SIG-M5 (cell line): ENCODE measurements around the gene SIGLEC7.
"Not testable (repeated sequence)": the region's sequence is repeated elsewhere in the genome, so short reads cannot be mapped to it uniquely, and the experiment has no call there.

Experiments used
- DNase-seq: peaks from one replicate; lab custom pipeline; 2025; lab: John Stamatoyannopoulos, UW

Gene SIGLEC7

GRCh38 chr19:51169283-51169918, 27.3 kb downstream of the SIGLEC7 start:
- DNase-seq = not testable (repeated sequence)

- DNase-seq = no peak
Observed at GRCh38 chr19:51172223-51172622, 30.1 kb downstream of the SIGLEC7 start.

- no peak for DNase-seq
Observed at GRCh38 chr19:51173681-51174080, 31.6 kb downstream of the SIGLEC7 start.

- no peak for DNase-seq
Observed at GRCh38 chr19:51179256-51179655, 37.2 kb downstream of the SIGLEC7 start.

- DNase-seq = no peak
Observed at GRCh38 chr19:51181377-51181912, 39.3 kb downstream of the SIGLEC7 start.

- DNase-seq = no peak
Observed at GRCh38 chr19:51181913-51182419, 39.9 kb downstream of the SIGLEC7 start.

GRCh38 chr19:51183629-51184028, 41.5 kb downstream of the SIGLEC7 start:
- no peak for DNase-seq

GRCh38 chr19:51185069-51185867, 43.2 kb downstream of the SIGLEC7 start:
- DNase-seq = no peak

- no peak for DNase-seq
Observed at GRCh38 chr19:51185868-51186215, 43.7 kb downstream of the SIGLEC7 start.

- no peak for DNase-seq
Observed at GRCh38 chr19:51186323-51186722, 44.2 kb downstream of the SIGLEC7 start.

- DNase-seq = no peak
Observed at GRCh38 chr19:51187395-51188226, 45.5 kb downstream of the SIGLEC7 start.

- DNase-seq = no peak
Observed at GRCh38 chr19:51188227-51188559, 46.1 kb downstream of the SIGLEC7 start.

- DNase-seq = no peak
Observed at GRCh38 chr19:51192689-51193088, 50.6 kb downstream of the SIGLEC7 start.

- no peak for DNase-seq
Observed at GRCh38 chr19:51194527-51195315, 52.6 kb downstream of the SIGLEC7 start.

GRCh38 chr19:51195316-51195586, 53.1 kb downstream of the SIGLEC7 start:
- no peak for DNase-seq

GRCh38 chr19:51195616-51196015, 53.5 kb downstream of the SIGLEC7 start:
- no peak for DNase-seq

- DNase-seq = no peak
Observed at GRCh38 chr19:51196181-51196580, 54.1 kb downstream of the SIGLEC7 start.

GRCh38 chr19:51198641-51199040, 56.5 kb downstream of the SIGLEC7 start:
- DNase-seq = no peak

- DNase-seq = no peak
Observed at GRCh38 chr19:51200071-51200666, 58.1 kb downstream of the SIGLEC7 start.

GRCh38 chr19:51201712-51202111, 59.6 kb downstream of the SIGLEC7 start:
- DNase-seq = no peak
